Testis (tissue), 2 donors: ENCODE data around the gene TBC1D8B.

Source experiments
- CTCF ChIP-seq, 3 experiments: fragments of 450-650 bp in 2 of 3; fragments of 200-600 bp in 1 of 3; sonication (generic) in 1 of 3; IDR thresholded peaks; one replicate each; pipeline ENCODE4 v1.5.1; 2016 to 2019; ENCODE audit warnings: antibody characterized with exemption in 3 of 3, mild to moderate bottlenecking in 2 of 3, moderate library complexity in 1 of 3
- POLR2A ChIP-seq: fragments of 450-650 bp; IDR thresholded peaks from one replicate; pipeline ENCODE4 v1.6.1; 2017; ENCODE audit warnings: antibody characterized with exemption, mild to moderate bottlenecking, moderate library complexity

DNA sequence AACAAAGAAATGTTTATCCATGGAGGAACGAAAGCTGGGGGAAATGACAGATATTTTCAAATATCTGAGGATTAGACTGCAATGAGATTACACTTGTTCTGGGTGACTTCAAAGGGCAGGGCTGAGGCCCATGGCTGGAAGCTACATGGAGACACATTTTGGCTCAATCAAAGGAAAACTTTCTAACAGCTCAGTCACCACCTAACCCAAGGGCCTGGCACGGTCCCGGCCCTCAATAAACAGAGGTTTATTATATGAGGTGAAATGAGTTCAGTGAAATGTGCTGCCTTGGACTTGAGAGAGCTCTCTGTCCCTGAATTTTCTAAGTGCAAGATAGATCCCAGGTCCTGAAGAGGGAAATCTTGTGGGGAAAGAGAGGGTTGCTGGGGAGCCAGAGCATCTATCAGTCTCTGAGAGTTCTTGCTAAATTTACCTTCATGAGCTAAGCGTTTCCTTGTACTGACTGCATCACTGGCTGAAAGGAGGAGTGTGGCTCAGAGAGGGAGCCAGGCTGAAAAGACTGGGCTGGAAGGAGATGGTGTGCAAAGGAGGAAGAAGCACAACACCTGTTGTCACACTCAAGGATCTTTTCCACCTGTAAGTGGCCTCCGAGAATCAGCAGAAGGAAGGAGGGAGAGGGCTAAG, 102.7 kb downstream of the TBC1D8B start:
- TF ChIP-seq CTCF (IDR thresholded peaks at IDR 0.05) (no peak), POLR2A (no peak)
